HCT116 (cell line): ENCODE data around the gene KCNK2. TPM values are rescaled to one million over a fixed set of nuclear protein-coding genes. Genes with fewer than 3 reads are reported as not detected.

Experiments
- ATAC-seq: fragments of 200-7000 bp; cut with Tn5 transposase; 2 replicates; pipeline ENCODE4 v1.9.1; 2020; ENCODE audit warnings: mild to moderate bottlenecking, moderate library complexity
- BruUV-seq: library from RNA; stranded (reverse); fragments of 400-500 nt; replicated peaks from 2 replicates; lab custom pipeline; 2021; lab: Mats Ljungman, UMichigan
- CTCF ChIA-PET: fragments of 300-600 bp; sonication (Branson Sonifier 250); formaldehyde crosslinking; loops from one replicate; lab custom pipeline; 2021; ENCODE audit warnings: antibody characterized with exemption; lab: Charles Lee
- POLR2A ChIA-PET: fragments of 300-600, 350-600 bp; sonication (Branson Sonifier 250); formaldehyde crosslinking; loops from one replicate; lab custom pipeline; 2021; ENCODE audit warnings: antibody characterized with exemption; lab: Charles Lee
- RAD21 ChIA-PET, 2 experiments: fragments of 300-600 bp; sonication (Branson Sonifier 250); formaldehyde crosslinking; loops; one replicate each; lab custom pipeline; 2023; ENCODE audit warnings: low total read pairs in 2 of 2; ENCODE audit not compliant: uncharacterized antibody in 2 of 2, unreplicated experiment in 2 of 2, low non-redundant PET in 1 of 2; lab: Charles Lee
- DNase-seq: peaks from one replicate; pipeline ENCODE4 v3.0.0-alpha.2; 2010; ENCODE audit warnings: low read depth, low spot score
- H2AFZ ChIP-seq: fragments of 200-600 bp; shearing (Covaris generic), sonication (generic); 2 replicates; pipeline ENCODE4 v1.6.1; 2017; ENCODE audit warnings: low read depth, mixed run types, mixed read lengths, antibody characterized with exemption, low read length; ENCODE audit not compliant: poor library complexity, severe bottlenecking
- H3K27ac ChIP-seq: 2 replicates; pipeline ENCODE4 v1.5.1; 2012; ENCODE audit warnings: low read depth, low read length
- H3K27me3 ChIP-seq: fragments of 200-600 bp; sonication (generic); 2 replicates; pipeline ENCODE4 v1.6.1; 2016; ENCODE audit warnings: mixed run types, low read length, mixed read lengths; ENCODE audit not compliant: insufficient read depth
- H3K36me3 ChIP-seq, 2 experiments: fragments of 200-500 bp in 1 of 2; fragments of 200-600 bp in 1 of 2; sonication (Bioruptor generic) in 1 of 2; sonication (generic) in 1 of 2; 2 replicates each; pipeline versions ENCODE4 v1.5.1 to v1.6.1; 2014 to 2016; ENCODE audit warnings: low read length in 2 of 2, inconsistent platforms in 1 of 2, mixed read lengths in 1 of 2, mixed run types in 1 of 2; ENCODE audit not compliant: insufficient read depth in 2 of 2, control insufficient read depth in 1 of 2
- H3K4me1 ChIP-seq, 2 experiments: fragments of 200-600 bp in 1 of 2; sonication (generic) in 1 of 2; 2 replicates each; pipeline versions ENCODE4 v1.5.1 to v1.6.1; 2012 to 2017; ENCODE audit warnings: low read length in 2 of 2, inconsistent platforms in 1 of 2, mild to moderate bottlenecking in 1 of 2, mixed read lengths in 1 of 2, mixed run types in 1 of 2, moderate library complexity in 1 of 2; ENCODE audit not compliant: insufficient read depth in 2 of 2, control insufficient read depth in 1 of 2
- H3K4me2 ChIP-seq: fragments of 200-600 bp; sonication (generic); 2 replicates; pipeline ENCODE4 v1.6.1; 2017; ENCODE audit warnings: mixed run types, low read length, mixed read lengths
- H3K4me3 ChIP-seq, 2 experiments: fragments of 200-600 bp in 1 of 2; sonication (generic) in 1 of 2; replicated peaks in 1 of 2; 2 replicates each; pipeline ENCODE4 v1.5.1; 2011 to 2016; ENCODE audit warnings: low read length in 2 of 2, control low read depth in 1 of 2, low read depth in 1 of 2, mild to moderate bottlenecking in 1 of 2, mixed read lengths in 1 of 2, mixed run types in 1 of 2
- H3K79me2 ChIP-seq: fragments of 200-600 bp; sonication (generic); 2 replicates; pipeline ENCODE4 v1.6.1; 2017; ENCODE audit warnings: mild to moderate bottlenecking, mixed run types, low read length, moderate library complexity, mixed read lengths; ENCODE audit not compliant: insufficient read depth
- H3K9ac ChIP-seq: fragments of 200-600 bp; sonication (generic); 2 replicates; pipeline ENCODE4 v1.6.1; 2016; ENCODE audit warnings: low read length, mixed read lengths
- H3K9me2 ChIP-seq: fragments of 200-600 bp; sonication (generic), shearing (Covaris generic); 2 replicates; pipeline ENCODE4 v1.6.1; 2017; ENCODE audit warnings: mixed run types, mild to moderate bottlenecking, moderate library complexity; ENCODE audit not compliant: insufficient read depth
- H3K9me3 ChIP-seq, 2 experiments: fragments of 200-500 bp in 1 of 2; fragments of 200-600 bp in 1 of 2; sonication (Bioruptor generic) in 1 of 2; sonication (generic) in 1 of 2; 2 replicates each; pipeline ENCODE4 v1.6.1; 2014 to 2017; ENCODE audit warnings: low read length in 2 of 2, mixed read lengths in 2 of 2, inconsistent platforms in 1 of 2, low read depth in 1 of 2, mild to moderate bottlenecking in 1 of 2, mixed run types in 1 of 2, moderate library complexity in 1 of 2; ENCODE audit not compliant: control insufficient read depth in 1 of 2, insufficient read depth in 1 of 2
- H4K20me1 ChIP-seq: fragments of 200-600 bp; sonication (generic), shearing (Covaris generic); 2 replicates; pipeline ENCODE4 v1.6.1; 2017; ENCODE audit warnings: mixed run types, mild to moderate bottlenecking, moderate library complexity; ENCODE audit not compliant: insufficient read depth
- CEBPB ChIP-seq: IDR thresholded peaks from 2 replicates; pipeline ENCODE4 v1.6.1; 2012; ENCODE audit warnings: low read depth
- EGR1 ChIP-seq: IDR thresholded peaks from 2 replicates; pipeline ENCODE4 v1.6.1; 2012; ENCODE audit warnings: low read depth
- ELF1 ChIP-seq: IDR thresholded peaks from 2 replicates; pipeline ENCODE4 v1.6.1; 2012; ENCODE audit warnings: low read depth, borderline replicate concordance
- EZH2 ChIP-seq: fragments of 200-600 bp; sonication (generic); IDR thresholded peaks from 2 replicates; pipeline ENCODE4 v1.6.1; 2017; ENCODE audit warnings: antibody characterized with exemption, mixed run types
- FOSL1 ChIP-seq: IDR thresholded peaks from 2 replicates; pipeline ENCODE4 v1.6.1; 2012; ENCODE audit warnings: low read depth
- JUND ChIP-seq: IDR thresholded peaks from 2 replicates; pipeline ENCODE4 v1.6.1; 2012
- POLR2A ChIP-seq: IDR thresholded peaks from 2 replicates; pipeline ENCODE4 v1.7.0; 2011; ENCODE audit warnings: borderline replicate concordance; ENCODE audit not compliant: insufficient read depth, insufficient read length; ENCODE audit errors: extremely low read depth
- POLR2AphosphoS5 ChIP-seq: IDR thresholded peaks from 2 replicates; pipeline ENCODE4 v1.6.1; 2011; ENCODE audit warnings: mild to moderate bottlenecking, low read depth, low read length, moderate library complexity
- SP1 ChIP-seq: IDR thresholded peaks from 2 replicates; pipeline ENCODE4 v1.6.1; 2012; ENCODE audit warnings: low read depth
- YY1 ChIP-seq: IDR thresholded peaks from 2 replicates; pipeline ENCODE4 v1.6.1; 2011; ENCODE audit warnings: low read length, low read depth, moderate library complexity, mild to moderate bottlenecking; ENCODE audit not compliant: insufficient replicate concordance; ENCODE audit errors: extremely low read depth
- ZNF274 ChIP-seq: fragments of 200-500 bp; sonication (Bioruptor generic); IDR thresholded peaks from 2 replicates; pipeline ENCODE4 v1.6.1; 2014; ENCODE audit warnings: mild to moderate bottlenecking, low read depth, low read length, inconsistent platforms
- intact Hi-C: fragments of 100-400 bp; cut with micrococcal nuclease; formaldehyde crosslinking; loops from 2 replicates; pipeline ENCODE4 v1.10.0; 2022
- total RNA-seq: library from RNA; stranded (reverse); gene quantifications from one replicate; pipeline ENCODE4 v1.2.1, GENCODE V29; 2021; ENCODE audit not compliant: unreplicated experiment
- TF ChIP-seq, protein P1 (sequence below): IDR thresholded peaks from 2 replicates; pipeline ENCODE4 v1.6.1; 2012
- TF ChIP-seq, protein P2 (sequence below): IDR thresholded peaks from 2 replicates; pipeline ENCODE4 v1.6.1; 2012; ENCODE audit warnings: low read depth
- TF ChIP-seq, protein P3 (sequence below): IDR thresholded peaks from 2 replicates; pipeline ENCODE4 v1.6.1; 2012

The KCNK2 gene
- total RNA-seq, 1 experiment from 2014 or later: 0.27 TPM

DNA sequence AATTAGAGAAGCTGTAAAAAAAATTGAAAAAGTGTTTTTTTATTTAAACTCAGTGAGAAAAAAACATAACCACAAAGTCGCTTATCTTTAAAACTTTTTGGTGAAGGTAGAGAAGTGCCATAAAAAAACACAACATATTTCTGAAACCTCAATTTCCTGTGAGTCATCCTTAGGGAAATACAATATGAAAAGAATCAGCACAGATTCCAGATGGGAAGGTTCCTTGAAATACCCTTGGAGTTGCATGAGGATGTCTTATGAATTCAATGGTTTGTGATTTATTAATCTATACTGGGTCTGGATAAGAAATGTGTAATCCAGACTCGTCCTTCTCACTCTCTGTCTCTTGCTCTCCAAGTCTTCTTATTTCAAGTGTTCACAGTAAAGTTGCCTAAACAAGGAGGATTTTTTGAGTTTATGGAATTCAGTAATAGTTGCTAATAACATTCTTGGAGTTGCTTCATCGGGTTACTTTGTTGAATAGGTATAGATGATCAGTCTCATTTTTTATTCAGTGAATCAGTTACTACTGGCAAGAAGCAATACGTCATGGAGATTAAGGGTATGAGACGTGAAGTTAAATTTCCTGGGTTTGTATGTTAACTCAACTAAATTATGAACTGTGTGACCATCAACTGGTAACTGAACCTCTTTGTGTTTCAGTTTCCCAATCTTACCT, 191.4 kb downstream of the KCNK2 start:
- H4K20me1 ChIP-seq: no peaks in the 10 kb centered on the region
- BruUV-seq: no TSS peak
- H3K27me3 ChIP-seq: no peaks in the 10 kb centered on the region
- DNase-seq (peak; percentile 3), ATAC-seq (no peak)
- ChIA-PET CTCF (no interaction called here), RAD21 (no interaction called here), POLR2A (no interaction called here)
- 0 out of 2 replicates have a peak, but pooled peaks have one; percentile 33 for TF ChIP-seq FOSL1
- TF ChIP-seq, protein P1, sequence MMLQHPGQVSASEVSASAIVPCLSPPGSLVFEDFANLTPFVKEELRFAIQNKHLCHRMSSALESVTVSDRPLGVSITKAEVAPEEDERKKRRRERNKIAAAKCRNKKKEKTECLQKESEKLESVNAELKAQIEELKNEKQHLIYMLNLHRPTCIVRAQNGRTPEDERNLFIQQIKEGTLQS: no peak; the same call in 1 of the 2 replicates
- H3K9ac ChIP-seq: no peak overlapping the region
- H3K79me2 ChIP-seq: no peaks in the 10 kb centered on the region
- no peaks in the 10 kb centered on the region for H3K9me3 ChIP-seq
- H3K4me1 ChIP-seq: peaks cover 0 to 12% of the 10 kb centered on the region in 2 experiments; a peak in 2 of 4 replicates
- H3K9me2 ChIP-seq: no peaks in the 10 kb centered on the region
- peak overlapping the region; percentile 53 for H3K4me2 ChIP-seq
- H3K27ac ChIP-seq: no peak overlapping the region
- H3K4me3 ChIP-seq: no peak overlapping the region
- H3K36me3 ChIP-seq: no peaks in the 10 kb centered on the region
- intact Hi-C loops: no loop called here
- H2AFZ ChIP-seq: peak overlapping the region; percentile 60

DNA sequence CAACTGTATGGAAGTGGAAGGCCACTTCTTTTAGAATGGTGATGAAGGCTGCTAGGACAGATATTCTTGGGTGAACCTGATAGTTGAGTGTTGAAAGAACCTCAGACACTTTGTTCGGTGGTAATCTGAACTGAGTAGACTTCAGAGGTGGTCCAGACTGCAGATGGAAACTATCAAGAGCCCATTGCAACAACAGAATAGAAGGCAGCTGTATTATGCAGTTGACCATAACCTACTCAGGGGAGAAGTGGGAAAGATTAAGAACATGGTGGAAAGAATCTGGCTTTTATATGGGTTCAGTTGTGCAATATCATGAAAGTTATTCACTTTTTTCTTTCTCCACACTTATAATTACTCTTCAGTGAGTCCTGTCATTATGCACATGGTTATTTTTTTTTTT, 194.0 kb downstream of the KCNK2 start:
- H3K4me3 ChIP-seq: no peak overlapping the region
- no peaks in the 10 kb centered on the region for H3K9me3 ChIP-seq
- no TSS peak for BruUV-seq
- H3K9me2 ChIP-seq: no peaks in the 10 kb centered on the region
- H3K4me1 ChIP-seq: peaks cover 0 to 12% of the 10 kb centered on the region in 2 experiments; a peak in 2 of 4 replicates
- no peak overlapping the region for H3K9ac ChIP-seq
- no peak overlapping the region for H2AFZ ChIP-seq
- H3K27me3 ChIP-seq: no peaks in the 10 kb centered on the region
- CTCF ChIA-PET: no interaction called here
- POLR2A ChIA-PET: no interaction called here
- H3K27ac ChIP-seq: no peak overlapping the region
- no peak overlapping the region for H3K4me2 ChIP-seq
- DNase-seq (no peak), ATAC-seq (no peak)
- H3K79me2 ChIP-seq: no peaks in the 10 kb centered on the region
- no peaks in the 10 kb centered on the region for H3K36me3 ChIP-seq
- RAD21 ChIA-PET: no interaction called here
- intact Hi-C loops: no loop called here
- H4K20me1 ChIP-seq: no peaks in the 10 kb centered on the region
- TF ChIP-seq CEBPB: no peak
- no peak for TF ChIP-seq JUND
- no peak for TF ChIP-seq ZNF274
- TF ChIP-seq EZH2: no peak
- TF ChIP-seq SP1: no peak
- no peak for TF ChIP-seq YY1
- TF ChIP-seq, protein P2, sequence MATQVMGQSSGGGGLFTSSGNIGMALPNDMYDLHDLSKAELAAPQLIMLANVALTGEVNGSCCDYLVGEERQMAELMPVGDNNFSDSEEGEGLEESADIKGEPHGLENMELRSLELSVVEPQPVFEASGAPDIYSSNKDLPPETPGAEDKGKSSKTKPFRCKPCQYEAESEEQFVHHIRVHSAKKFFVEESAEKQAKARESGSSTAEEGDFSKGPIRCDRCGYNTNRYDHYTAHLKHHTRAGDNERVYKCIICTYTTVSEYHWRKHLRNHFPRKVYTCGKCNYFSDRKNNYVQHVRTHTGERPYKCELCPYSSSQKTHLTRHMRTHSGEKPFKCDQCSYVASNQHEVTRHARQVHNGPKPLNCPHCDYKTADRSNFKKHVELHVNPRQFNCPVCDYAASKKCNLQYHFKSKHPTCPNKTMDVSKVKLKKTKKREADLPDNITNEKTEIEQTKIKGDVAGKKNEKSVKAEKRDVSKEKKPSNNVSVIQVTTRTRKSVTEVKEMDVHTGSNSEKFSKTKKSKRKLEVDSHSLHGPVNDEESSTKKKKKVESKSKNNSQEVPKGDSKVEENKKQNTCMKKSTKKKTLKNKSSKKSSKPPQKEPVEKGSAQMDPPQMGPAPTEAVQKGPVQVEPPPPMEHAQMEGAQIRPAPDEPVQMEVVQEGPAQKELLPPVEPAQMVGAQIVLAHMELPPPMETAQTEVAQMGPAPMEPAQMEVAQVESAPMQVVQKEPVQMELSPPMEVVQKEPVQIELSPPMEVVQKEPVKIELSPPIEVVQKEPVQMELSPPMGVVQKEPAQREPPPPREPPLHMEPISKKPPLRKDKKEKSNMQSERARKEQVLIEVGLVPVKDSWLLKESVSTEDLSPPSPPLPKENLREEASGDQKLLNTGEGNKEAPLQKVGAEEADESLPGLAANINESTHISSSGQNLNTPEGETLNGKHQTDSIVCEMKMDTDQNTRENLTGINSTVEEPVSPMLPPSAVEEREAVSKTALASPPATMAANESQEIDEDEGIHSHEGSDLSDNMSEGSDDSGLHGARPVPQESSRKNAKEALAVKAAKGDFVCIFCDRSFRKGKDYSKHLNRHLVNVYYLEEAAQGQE: no peak
- no peak for TF ChIP-seq ELF1
- TF ChIP-seq POLR2A: no peak
- TF ChIP-seq FOSL1: no peak
- TF ChIP-seq, protein P3, sequence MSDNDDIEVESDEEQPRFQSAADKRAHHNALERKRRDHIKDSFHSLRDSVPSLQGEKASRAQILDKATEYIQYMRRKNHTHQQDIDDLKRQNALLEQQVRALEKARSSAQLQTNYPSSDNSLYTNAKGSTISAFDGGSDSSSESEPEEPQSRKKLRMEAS: no peak
- TF ChIP-seq POLR2AphosphoS5: no peak
- TF ChIP-seq, protein P1: no peak
- no peak for TF ChIP-seq EGR1
